CD14-positive monocyte (primary cell): ENCODE results near the gene MRPL21. TPM values are rescaled to one million over a fixed set of nuclear protein-coding genes. Genes with fewer than 3 reads are reported as not detected.

ENCODE experiments used
- DNase-seq, 3 donors: peaks; one replicate each; pipeline ENCODE4 v3.0.0-alpha.2; 2011 to 2022
- H2AFZ ChIP-seq: 2 replicates; pipeline ENCODE4 v1.6.0; 2012; ENCODE audit warnings: mild to moderate bottlenecking, low read depth, low read length, inconsistent platforms; ENCODE audit not compliant: insufficient read depth, poor library complexity, severe bottlenecking
- H3K27ac ChIP-seq, 2 donors: 1 replicate in 1 of 2; 2 replicates in 1 of 2; pipeline ENCODE4 v1.5.1; 2012 to 2013; ENCODE audit warnings: low read length in 2 of 2, control low read depth in 1 of 2, inconsistent platforms in 1 of 2, low read depth in 1 of 2, mild to moderate bottlenecking in 1 of 2
- H3K27me3 ChIP-seq, 2 donors: one replicate each; pipeline versions ENCODE4 v1.6.0 to v1.6.1; 2011 to 2013; ENCODE audit warnings: low read length in 2 of 2; ENCODE audit not compliant: control insufficient read depth in 2 of 2, insufficient read depth in 2 of 2
- H3K36me3 ChIP-seq, 2 donors: replicated peaks in 1 of 2; 1 replicate in 1 of 2; 2 replicates in 1 of 2; pipeline versions ENCODE4 v1.5.1 to v1.6.1; 2012 to 2013; ENCODE audit warnings: low read length in 2 of 2, control low read depth in 1 of 2, inconsistent platforms in 1 of 2, mild to moderate bottlenecking in 1 of 2; ENCODE audit not compliant: insufficient read depth in 2 of 2, control insufficient read depth in 1 of 2
- H3K4me1 ChIP-seq, 2 donors: 1 replicate in 1 of 2; 2 replicates in 1 of 2; pipeline versions ENCODE4 v1.5.1 to v1.6.1; 2012 to 2013; ENCODE audit warnings: low read length in 2 of 2, control low read depth in 1 of 2, inconsistent platforms in 1 of 2, mild to moderate bottlenecking in 1 of 2, moderate library complexity in 1 of 2; ENCODE audit not compliant: insufficient read depth in 2 of 2, control insufficient read depth in 1 of 2
- H3K4me2 ChIP-seq: replicated peaks from 2 replicates; pipeline ENCODE3; 2012; ENCODE audit warnings: low read length, moderate library complexity, mild to moderate bottlenecking; ENCODE audit not compliant: poor library complexity, severe bottlenecking; ENCODE audit errors: extremely low read depth
- H3K4me3 ChIP-seq, 3 experiments: fragments of 200-600 bp in 1 of 3; sonication (generic) in 1 of 3; replicated peaks in 1 of 3; 1 replicate in 2 of 3; 2 replicates in 1 of 3; pipeline ENCODE4 v1.5.1; 2011 to 2013; ENCODE audit warnings: low read length in 3 of 3, mild to moderate bottlenecking in 3 of 3, control low read depth in 2 of 3, low read depth in 2 of 3, inconsistent platforms in 1 of 3, moderate library complexity in 1 of 3
- H3K79me2 ChIP-seq: 2 replicates; pipeline ENCODE4 v1.6.0; 2012; ENCODE audit warnings: mild to moderate bottlenecking, control low read depth, inconsistent platforms, low read length, moderate library complexity; ENCODE audit not compliant: insufficient read depth
- H3K9ac ChIP-seq: 2 replicates; pipeline ENCODE4 v1.6.0; 2017; ENCODE audit warnings: low read length, mild to moderate bottlenecking; ENCODE audit not compliant: insufficient read depth, poor library complexity, severe bottlenecking
- H3K9me3 ChIP-seq, 2 donors: replicated peaks in 1 of 2; 1 replicate in 1 of 2; 2 replicates in 1 of 2; pipeline versions ENCODE4 v1.5.1 to v1.6.1; 2012 to 2013; ENCODE audit warnings: low read length in 2 of 2, control low read depth in 1 of 2; ENCODE audit not compliant: control insufficient read depth in 1 of 2, insufficient read depth in 1 of 2
- H4K20me1 ChIP-seq: 2 replicates; pipeline ENCODE4 v1.6.0; 2012; ENCODE audit warnings: mild to moderate bottlenecking, low read length, control low read depth, moderate library complexity; ENCODE audit not compliant: insufficient read depth
- H3K27ac Mint-ChIP-seq, 7 donors: one replicate each; pipeline ENCODE4 v1.8.0; 2020; ENCODE audit warnings: mild to moderate bottlenecking in 7 of 7, mixed read lengths in 7 of 7, moderate library complexity in 6 of 7, inconsistent platforms in 2 of 7
- H3K27me3 Mint-ChIP-seq, 3 donors: one replicate each; pipeline ENCODE4 v1.8.0; 2021 to 2022; ENCODE audit warnings: low read depth in 3 of 3, mild to moderate bottlenecking in 3 of 3, mixed read lengths in 3 of 3, moderate library complexity in 3 of 3, inconsistent platforms in 1 of 3
- H3K36me3 Mint-ChIP-seq, 2 donors: one replicate each; pipeline ENCODE4 v1.8.0; 2020; ENCODE audit warnings: mixed read lengths in 2 of 2, inconsistent platforms in 1 of 2, mild to moderate bottlenecking in 1 of 2
- H3K4me1 Mint-ChIP-seq: one replicate; pipeline ENCODE4 v1.8.0; 2020; ENCODE audit warnings: mild to moderate bottlenecking, mixed read lengths
- H3K4me3 Mint-ChIP-seq, 2 donors: one replicate each; pipeline ENCODE4 v1.8.0; 2020; ENCODE audit warnings: mild to moderate bottlenecking in 2 of 2, mixed read lengths in 2 of 2, moderate library complexity in 1 of 2
- H3K9me3 Mint-ChIP-seq, 7 donors: one replicate each; pipeline ENCODE4 v1.8.0; 2020 to 2022; ENCODE audit warnings: mixed read lengths in 7 of 7, mild to moderate bottlenecking in 6 of 7, moderate library complexity in 6 of 7, inconsistent platforms in 2 of 7
- CTCF ChIP-seq: fragments of 200-600 bp; IDR thresholded peaks from one replicate; pipeline ENCODE4 v1.8.0; 2022; ENCODE audit warnings: antibody characterized with exemption, mild to moderate bottlenecking
- WGBS: methylation state at CpG from one replicate; pipeline ENCODE4 v1.1.5; 2013; ENCODE audit warnings: missing lambda C conversion rate; ENCODE audit not compliant: insufficient coverage; 5-methylcytosine and 5-hydroxymethylcytosine counted together
- intact Hi-C, 2 donors: fragments of 100-400 bp; cut with micrococcal nuclease; formaldehyde crosslinking; loops; one replicate each; pipeline versions ENCODE4 v1.15.0 to v1.15.1; 2023
- polyA plus RNA-seq, 3 donors: library from polyadenylated mRNA; depleted of rRNA in 1 of 3; unstranded in 2 of 3; stranded (reverse) in 1 of 3; fragments of 300-500 nt in 2 of 3; fragments of >200 nt in 1 of 3; fragmentation: Illumina TruSeq in 2 of 3; gene quantifications; 1 replicate in 2 of 3; 2 replicates in 1 of 3; pipeline ENCODE4 v1.2.3, GENCODE V29; 2012 to 2021

MRPL21 gene
- polyA plus RNA-seq, 3 donors: 38.8 to 138 (median 104) TPM

GRCh38 chr11:68940651-68941323 is 37.2 kb upstream of the MRPL21 start:
- Histone ChIP-seq H4K20me1 (no peaks in the 10 kb centered on the region), H3K36me3 (peaks cover 45 to 59% of the 10 kb centered on the region in 2 donors), H2AFZ (no peak overlapping the region), H3K27me3 (no peaks in the 10 kb centered on the region), H3K27ac (no peak overlapping the region), H3K9me3 (no peaks in the 10 kb centered on the region), H3K79me2 (no peaks in the 10 kb centered on the region), H3K4me2 (no peak overlapping the region), H3K4me3 (no peak overlapping the region), H3K9ac (no peak overlapping the region), H3K4me1 (no peaks in the 10 kb centered on the region)
- DNase-seq: no peak
- TF ChIP-seq CTCF: no peak
- 96% methylated on average over 13 of the region's 20 CpGs for WGBS
- peaks cover 44 to 58% of the 10 kb centered on the region in 2 donors for H3K36me3 Mint-ChIP-seq
- H3K9me3 Mint-ChIP-seq: no peaks in the 10 kb centered on the region
- no peaks in the 10 kb centered on the region for H3K27me3 Mint-ChIP-seq
- intact Hi-C loops: no loop called here
- H3K4me1 Mint-ChIP-seq: peaks cover 3% of the 10 kb centered on the region
- no peak overlapping the region for H3K4me3 Mint-ChIP-seq
- H3K27ac Mint-ChIP-seq: no peak overlapping the region

- H3K4me3 Mint-ChIP-seq: no peak overlapping the region
- Histone ChIP-seq H3K4me3 (no peak overlapping the region), H3K36me3 (peaks cover 54 to 68% of the 10 kb centered on the region in 2 donors), H3K9ac (no peak overlapping the region), H3K79me2 (no peaks in the 10 kb centered on the region), H3K27ac (no peak overlapping the region), H3K4me2 (no peak overlapping the region), H3K4me1 (no peaks in the 10 kb centered on the region), H3K9me3 (no peaks in the 10 kb centered on the region), H4K20me1 (no peaks in the 10 kb centered on the region), H3K27me3 (no peaks in the 10 kb centered on the region), H2AFZ (no peak overlapping the region)
- TF ChIP-seq CTCF: no peak
- intact Hi-C loops: no loop called here
- H3K27me3 Mint-ChIP-seq: no peaks in the 10 kb centered on the region
- WGBS: 81% methylated on average over 22 of the region's 33 CpGs
- H3K4me1 Mint-ChIP-seq: peaks cover 3% of the 10 kb centered on the region
- H3K9me3 Mint-ChIP-seq: no peaks in the 10 kb centered on the region
- no peak for DNase-seq
- H3K27ac Mint-ChIP-seq: no peak overlapping the region
- peaks cover 52 to 67% of the 10 kb centered on the region in 2 donors for H3K36me3 Mint-ChIP-seq
Measured at GRCh38 chr11:68939583-68940555, 36.2 kb upstream of the MRPL21 start.
